Breast epithelium (tissue), 4 donors: ENCODE measurements around the gene NOB1. TPM values are rescaled to one million over a fixed set of nuclear protein-coding genes. Genes with fewer than 3 reads are reported as not detected.

Experiments used
- DNase-seq, 2 donors: peaks; one replicate each; pipeline ENCODE4 v3.0.0-alpha.2; 2019; ENCODE audit warnings: low spot score in 2 of 2
- H3K27ac ChIP-seq, 2 donors: fragments of 200-600 bp; sonication (generic) in 1 of 2; one replicate each; pipeline ENCODE4 v1.5.1; 2016 to 2019; ENCODE audit warnings: mild to moderate bottlenecking in 1 of 2
- H3K27me3 ChIP-seq, 2 donors: fragments of 200-600 bp; sonication (generic) in 1 of 2; one replicate each; pipeline versions ENCODE4 v1.5.1 to v1.6.0; 2017 to 2019; ENCODE audit warnings: control low read depth in 1 of 2, mild to moderate bottlenecking in 1 of 2
- H3K36me3 ChIP-seq: fragments of 200-600 bp; one replicate; pipeline ENCODE4 v1.5.1; 2019
- H3K4me1 ChIP-seq, 2 donors: fragments of 200-600 bp; sonication (generic); one replicate each; pipeline ENCODE4 v1.5.1; 2016 to 2019; ENCODE audit warnings: control low read depth in 1 of 2
- H3K4me3 ChIP-seq, 3 donors: fragments of 200-600 bp; sonication (generic); 1 replicate in 2 of 3; 2 replicates in 1 of 3; pipeline ENCODE4 v1.5.1; 2016 to 2019; ENCODE audit warnings: mild to moderate bottlenecking in 3 of 3, moderate library complexity in 2 of 3
- H3K9me3 ChIP-seq, 2 donors: fragments of 200-600 bp; sonication (generic) in 1 of 2; one replicate each; pipeline ENCODE4 v1.5.1; 2016 to 2019; ENCODE audit warnings: control low read depth in 1 of 2
- POLR2A ChIP-seq: fragments of 450-650 bp; IDR thresholded peaks from one replicate; pipeline ENCODE4 v1.6.1; 2016; ENCODE audit warnings: antibody characterized with exemption, mild to moderate bottlenecking, moderate library complexity
- POLR2AphosphoS5 ChIP-seq, 3 donors: sonication (generic); formaldehyde crosslinking; IDR thresholded peaks; one replicate each; pipeline ENCODE4 v1.6.1; 2017; ENCODE audit warnings: antibody characterized with exemption in 3 of 3
- intact Hi-C: fragments of 100-400 bp; cut with DNase I; formaldehyde crosslinking; loops from one replicate; pipeline ENCODE4 v1.15.1; 2023; ENCODE audit warnings: low total_unique reads
- total RNA-seq, 3 donors: library from RNA; depleted of rRNA; stranded (reverse); fragments of >200 nt; gene quantifications; one replicate each; pipeline ENCODE4 v1.1.0, GENCODE V29; 2016
- TF ChIP-seq, protein P1 (sequence below), 3 donors: fragments of 450-650 bp; IDR thresholded peaks; one replicate each; pipeline ENCODE4 v1.5.1; 2016 to 2017; ENCODE audit warnings: antibody characterized with exemption in 3 of 3, mild to moderate bottlenecking in 3 of 3, moderate library complexity in 3 of 3

Gene NOB1
- total RNA-seq, 3 donors from 2014 or later: 41.6 to 45.8 (median 41.8) TPM

DNA sequence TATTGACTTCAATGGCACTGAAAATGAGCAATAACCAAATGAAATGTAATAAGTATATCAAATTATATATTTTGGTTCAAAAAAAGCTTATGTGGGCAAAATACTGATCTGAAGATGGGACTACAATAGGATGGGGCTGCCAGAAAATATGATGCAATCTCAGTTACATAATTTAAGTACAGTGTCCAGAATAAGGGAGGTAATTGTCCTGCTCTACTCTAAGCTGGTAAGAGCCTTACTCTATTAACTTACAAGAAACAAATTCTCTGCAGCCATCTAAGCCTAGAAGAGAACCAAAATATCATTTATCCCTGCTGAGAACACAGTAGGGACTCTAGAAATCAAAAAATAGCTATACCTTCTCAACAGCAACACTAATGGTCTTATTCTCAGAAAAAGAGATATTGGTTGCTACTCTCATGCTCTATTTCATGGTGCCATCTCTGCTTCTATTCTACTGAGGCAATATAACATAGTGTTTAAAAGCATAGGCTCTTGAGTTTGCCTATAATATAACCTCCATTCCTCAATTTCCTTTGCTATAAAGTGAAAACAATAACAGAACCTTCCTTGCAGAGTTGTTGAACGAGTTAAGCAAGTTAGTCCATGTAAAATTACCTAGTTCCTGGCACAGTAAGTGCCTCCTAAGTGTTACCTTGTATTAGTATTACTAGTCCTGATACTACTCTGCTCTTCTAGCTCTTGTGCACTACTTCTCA lies 48.3 kb downstream of the NOB1 start:
- H3K36me3 ChIP-seq: no peaks in the 10 kb centered on the region
- intact Hi-C loops: no loop called here
- H3K4me1 ChIP-seq: peaks cover 0 to 10% of the 10 kb centered on the region in 2 donors
- TF ChIP-seq POLR2AphosphoS5 (IDR thresholded peaks at IDR 0.05): no peak
- TF ChIP-seq POLR2A: no peak
- TF ChIP-seq, protein P1, sequence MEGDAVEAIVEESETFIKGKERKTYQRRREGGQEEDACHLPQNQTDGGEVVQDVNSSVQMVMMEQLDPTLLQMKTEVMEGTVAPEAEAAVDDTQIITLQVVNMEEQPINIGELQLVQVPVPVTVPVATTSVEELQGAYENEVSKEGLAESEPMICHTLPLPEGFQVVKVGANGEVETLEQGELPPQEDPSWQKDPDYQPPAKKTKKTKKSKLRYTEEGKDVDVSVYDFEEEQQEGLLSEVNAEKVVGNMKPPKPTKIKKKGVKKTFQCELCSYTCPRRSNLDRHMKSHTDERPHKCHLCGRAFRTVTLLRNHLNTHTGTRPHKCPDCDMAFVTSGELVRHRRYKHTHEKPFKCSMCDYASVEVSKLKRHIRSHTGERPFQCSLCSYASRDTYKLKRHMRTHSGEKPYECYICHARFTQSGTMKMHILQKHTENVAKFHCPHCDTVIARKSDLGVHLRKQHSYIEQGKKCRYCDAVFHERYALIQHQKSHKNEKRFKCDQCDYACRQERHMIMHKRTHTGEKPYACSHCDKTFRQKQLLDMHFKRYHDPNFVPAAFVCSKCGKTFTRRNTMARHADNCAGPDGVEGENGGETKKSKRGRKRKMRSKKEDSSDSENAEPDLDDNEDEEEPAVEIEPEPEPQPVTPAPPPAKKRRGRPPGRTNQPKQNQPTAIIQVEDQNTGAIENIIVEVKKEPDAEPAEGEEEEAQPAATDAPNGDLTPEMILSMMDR (IDR thresholded peaks at IDR 0.05): no peak
- no peak for DNase-seq
- H3K27ac ChIP-seq: peak overlapping the region in 1 of 2 donors; percentile 51
- H3K27me3 ChIP-seq: no peaks in the 10 kb centered on the region
- H3K4me3 ChIP-seq: no peak overlapping the region
- H3K9me3 ChIP-seq: no peaks in the 10 kb centered on the region

DNA sequence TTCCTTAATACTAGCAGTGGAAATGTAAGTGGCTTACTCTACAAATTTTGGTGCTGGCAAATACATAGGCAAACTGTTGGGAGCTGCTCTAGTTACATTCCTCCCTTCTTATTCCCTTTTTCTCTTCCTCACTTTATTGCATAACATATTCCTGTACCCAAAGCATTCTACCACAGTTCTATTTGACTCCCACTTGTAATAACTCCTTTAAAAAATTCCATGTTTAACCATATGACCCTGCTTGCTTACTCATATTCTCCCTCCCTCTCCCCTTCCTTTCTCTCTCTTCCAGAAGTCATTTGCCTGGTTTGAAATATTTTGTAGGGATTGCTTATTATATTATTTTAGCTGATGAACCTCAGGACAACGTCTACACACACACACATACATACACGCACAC lies 51.1 kb downstream of the NOB1 start:
- no peak for DNase-seq
- H3K4me3 ChIP-seq: no peak overlapping the region
- peaks cover 0 to 7% of the 10 kb centered on the region in 2 donors for H3K4me1 ChIP-seq
- no peaks in the 10 kb centered on the region for H3K9me3 ChIP-seq
- TF ChIP-seq POLR2A (no peak), POLR2AphosphoS5 (IDR thresholded peaks at IDR 0.05) (no peak)
- TF ChIP-seq, protein P1 (IDR thresholded peaks at IDR 0.05): no peak
- intact Hi-C loops: no loop called here
- no peaks in the 10 kb centered on the region for H3K27me3 ChIP-seq
- no peaks in the 10 kb centered on the region for H3K36me3 ChIP-seq
- H3K27ac ChIP-seq: peak overlapping the region in 1 of 2 donors; percentile 13

DNA sequence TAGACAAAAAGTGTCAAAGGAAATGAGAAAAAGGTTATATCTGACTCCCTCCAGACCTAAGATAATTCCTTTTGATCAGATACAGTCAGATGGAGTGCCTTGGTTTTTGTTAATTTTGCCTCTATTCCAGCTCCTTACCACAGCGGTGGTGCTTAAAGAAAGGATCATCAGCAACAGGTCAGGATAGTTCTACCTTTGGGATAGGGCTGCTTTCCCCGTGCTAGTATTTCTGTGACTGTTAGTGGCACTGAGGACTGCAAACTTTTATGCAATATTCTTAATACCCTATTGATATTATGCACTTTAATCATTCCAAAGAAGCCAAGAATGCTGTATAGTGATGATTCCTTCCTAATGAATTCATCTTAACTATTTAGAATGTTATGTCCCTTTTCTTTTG lies 52.9 kb downstream of the NOB1 start:
- no peak overlapping the region for H3K27ac ChIP-seq
- peaks cover 0 to 7% of the 10 kb centered on the region in 2 donors for H3K4me1 ChIP-seq
- H3K36me3 ChIP-seq: no peaks in the 10 kb centered on the region
- H3K4me3 ChIP-seq: no peak overlapping the region
- intact Hi-C loops: no loop called here
- no peaks in the 10 kb centered on the region for H3K9me3 ChIP-seq
- TF ChIP-seq, protein P1 (IDR thresholded peaks at IDR 0.05): no peak
- TF ChIP-seq POLR2A: no peak
- TF ChIP-seq POLR2AphosphoS5 (IDR thresholded peaks at IDR 0.05): no peak
- no peak for DNase-seq
- no peaks in the 10 kb centered on the region for H3K27me3 ChIP-seq

DNA sequence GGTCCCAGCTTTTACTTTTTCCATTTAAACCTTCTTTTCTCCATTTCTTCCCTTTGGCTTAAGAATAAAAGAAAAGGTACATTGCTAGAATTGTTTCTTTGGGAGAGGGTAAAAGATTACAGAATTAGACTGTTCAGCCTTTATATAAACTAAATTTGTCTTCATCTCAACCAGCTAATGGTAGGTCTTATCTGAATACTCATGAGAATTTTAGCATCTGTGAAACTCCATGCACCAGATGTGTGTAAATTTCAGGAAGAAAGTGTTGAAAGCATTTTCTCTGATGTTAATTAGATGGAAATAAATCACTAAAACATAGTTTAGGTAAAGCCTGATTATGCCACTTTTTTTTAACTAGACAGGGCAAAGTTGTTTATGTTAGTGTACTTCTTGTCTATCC lies 53.3 kb downstream of the NOB1 start:
- Histone ChIP-seq H3K36me3 (no peaks in the 10 kb centered on the region), H3K4me3 (no peak overlapping the region), H3K4me1 (peaks cover 0 to 3% of the 10 kb centered on the region in 2 donors), H3K27ac (no peak overlapping the region), H3K27me3 (no peaks in the 10 kb centered on the region), H3K9me3 (no peaks in the 10 kb centered on the region)
- TF ChIP-seq POLR2A (no peak), POLR2AphosphoS5 (IDR thresholded peaks at IDR 0.05) (no peak)
- TF ChIP-seq, protein P1 (IDR thresholded peaks at IDR 0.05): no peak
- intact Hi-C loops: no loop called here
- DNase-seq: no peak

DNA sequence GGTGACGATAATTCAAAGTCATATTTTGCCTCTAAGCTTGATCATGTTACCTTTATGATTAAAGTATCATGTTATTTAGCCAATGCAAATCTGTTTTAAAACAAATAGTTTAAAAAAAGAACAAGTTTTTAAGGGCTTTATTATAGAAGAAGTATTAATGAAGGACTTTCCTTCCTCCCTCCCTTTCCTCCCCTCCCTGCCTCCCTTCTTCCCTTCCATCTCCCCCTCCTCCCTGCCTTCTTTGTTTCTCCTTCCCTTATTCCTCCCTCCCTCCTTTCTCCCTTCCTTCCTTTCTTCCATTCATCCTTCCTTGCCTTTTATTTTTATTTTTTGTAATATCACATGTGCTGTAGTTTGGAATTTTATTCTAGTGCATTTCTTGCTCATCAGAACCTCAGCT lies 54.8 kb downstream of the NOB1 start:
- Histone ChIP-seq H3K9me3 (no peaks in the 10 kb centered on the region), H3K27me3 (no peaks in the 10 kb centered on the region), H3K4me1 (no peaks in the 10 kb centered on the region), H3K27ac (no peak overlapping the region), H3K4me3 (no peak overlapping the region), H3K36me3 (peaks cover 6% of the 10 kb centered on the region)
- TF ChIP-seq POLR2A: no peak
- TF ChIP-seq, protein P1 (IDR thresholded peaks at IDR 0.05): no peak
- TF ChIP-seq POLR2AphosphoS5 (IDR thresholded peaks at IDR 0.05): no peak
- no peak for DNase-seq
- intact Hi-C loops: no loop called here
